Esophagus squamous epithelium (tissue), 4 donors: ENCODE data around the gene ARAP1.

ENCODE experiments used
- CTCF ChIP-seq, 6 experiments: fragments of 450-650 bp in 4 of 6; fragments of 200-600 bp in 2 of 6; sonication (generic) in 2 of 6; IDR thresholded peaks; one replicate each; pipeline ENCODE4 v1.5.1; 2016 to 2019; ENCODE audit warnings: antibody characterized with exemption in 6 of 6, mild to moderate bottlenecking in 4 of 6, moderate library complexity in 4 of 6
- POLR2A ChIP-seq, 4 donors: fragments of 450-650 bp; IDR thresholded peaks; one replicate each; pipeline ENCODE4 v1.6.1; 2017; ENCODE audit warnings: antibody characterized with exemption in 4 of 4, mild to moderate bottlenecking in 4 of 4, moderate library complexity in 3 of 4

GRCh38 chr11:72710278-72710677 lies 41.9 kb downstream of the ARAP1 start:
- TF ChIP-seq POLR2A (IDR thresholded peaks at IDR 0.05) (no peak), CTCF (IDR thresholded peaks at IDR 0.05) (no peak)
